GM12873 (cell line): ENCODE measurements around the gene BRD9.

ENCODE experiments used
- CTCF ChIP-seq: IDR thresholded peaks from 2 replicates; pipeline ENCODE4 v1.5.1; 2012; ENCODE audit warnings: low read depth, mild to moderate bottlenecking, moderate library complexity, low read length, control low read depth; ENCODE audit not compliant: insufficient read depth; ENCODE audit errors: missing control alignments

The BRD9 gene

DNA sequence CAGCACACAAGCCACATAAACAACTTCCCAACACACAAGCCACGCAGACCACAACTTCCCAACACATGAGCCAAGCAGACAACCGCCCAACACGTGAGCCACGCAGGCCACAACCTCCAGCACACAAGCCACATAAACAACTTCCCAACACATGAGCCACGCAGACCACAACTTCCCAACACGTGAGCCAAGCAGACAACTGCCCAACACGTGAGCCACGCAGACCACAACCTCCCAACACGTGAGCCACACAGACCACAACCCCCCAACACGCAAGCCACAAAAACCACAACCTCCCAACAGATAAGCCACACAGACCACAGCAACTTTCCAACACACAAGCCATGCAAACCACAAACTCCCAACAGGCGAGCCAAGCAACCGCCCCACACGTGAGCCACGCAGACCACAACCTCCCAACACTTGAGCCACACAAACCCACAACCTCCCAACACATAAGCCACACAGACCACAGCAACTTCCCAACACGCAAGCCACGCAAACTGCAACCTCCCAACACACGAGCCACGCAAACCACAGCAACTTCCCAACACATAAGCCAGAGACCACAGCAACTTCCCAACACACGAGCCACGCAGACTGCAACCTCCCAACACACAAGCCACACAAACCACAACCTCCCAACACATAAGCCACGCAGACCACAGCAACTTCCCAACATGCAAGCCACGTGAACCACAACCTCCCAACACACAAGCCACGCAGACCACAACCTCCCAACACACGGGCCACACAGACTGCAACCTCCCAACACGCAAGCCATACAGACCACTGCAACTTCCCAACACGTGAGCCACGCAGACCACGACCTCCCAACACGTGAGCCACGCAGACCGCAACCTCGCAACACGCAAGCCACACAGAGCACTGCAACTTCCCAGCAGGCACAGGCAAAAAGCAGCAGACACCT is 10.1 kb downstream of the BRD9 start:
- no peak for TF ChIP-seq CTCF

- TF ChIP-seq CTCF, result no peak
These were observed 11.1 kb downstream of the BRD9 start for GRCh38 chr5:881551-881935.

DNA sequence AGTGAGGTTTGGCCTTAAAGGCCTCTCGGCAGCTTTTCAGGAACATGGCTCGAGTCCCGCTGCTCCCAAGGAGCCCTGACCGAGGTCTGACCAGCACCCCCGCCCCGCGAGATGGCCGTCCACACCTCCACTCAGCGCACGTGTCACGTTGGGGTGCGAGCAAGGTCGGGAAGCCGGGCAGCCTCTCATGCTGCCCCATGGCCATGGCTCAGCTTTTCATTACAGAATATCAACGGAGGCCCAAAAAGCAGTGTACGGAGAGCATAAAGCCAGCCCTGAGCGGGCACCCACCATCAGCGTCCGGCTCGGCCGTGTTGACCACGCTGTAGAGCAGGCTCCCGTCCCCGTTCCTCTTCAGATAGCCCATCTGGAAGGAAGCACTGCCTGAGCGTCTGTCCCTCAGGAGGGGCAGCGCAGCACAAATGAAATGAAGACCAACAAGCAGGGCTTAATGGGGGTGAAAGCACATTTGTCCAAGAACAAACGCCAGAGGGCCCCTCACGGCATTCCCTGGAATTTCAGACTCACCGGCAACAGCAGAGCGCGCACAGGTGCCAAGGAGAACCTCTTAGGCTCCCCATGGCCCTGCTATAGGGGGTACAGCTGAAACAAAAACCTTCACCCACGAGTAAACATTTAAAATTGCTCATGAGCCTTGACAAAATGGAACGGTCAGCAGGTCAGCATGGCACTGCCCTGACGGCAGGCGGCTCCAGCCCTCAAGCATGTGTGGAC is 11.6 kb downstream of the BRD9 start:
- TF ChIP-seq CTCF, result no peak

DNA sequence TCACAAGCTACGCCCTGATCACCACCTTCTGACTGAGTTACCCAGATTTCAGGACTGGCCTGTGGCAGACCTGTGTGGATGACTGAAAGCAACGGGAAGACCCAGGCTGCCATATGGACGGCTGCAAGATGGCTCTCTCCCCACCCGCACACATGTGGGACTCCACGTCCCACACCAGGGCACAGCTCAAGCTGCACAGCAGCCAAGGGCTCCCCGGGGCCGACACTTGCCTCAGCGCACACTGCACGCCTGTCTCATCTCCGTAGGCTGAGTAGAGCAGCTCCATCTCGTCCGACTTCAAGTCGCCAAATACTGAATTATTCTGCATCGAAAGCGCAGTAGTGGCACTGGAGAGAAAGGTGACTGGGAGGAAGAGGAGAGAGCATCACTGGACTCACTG is 14.5 kb downstream of the BRD9 start:
- no peak for TF ChIP-seq CTCF

GRCh38 chr5:876398-877365 is 15.9 kb downstream of the BRD9 start:
- no peak for TF ChIP-seq CTCF

GRCh38 chr5:875931-876330 is 16.7 kb downstream of the BRD9 start:
- no peak for TF ChIP-seq CTCF

DNA sequence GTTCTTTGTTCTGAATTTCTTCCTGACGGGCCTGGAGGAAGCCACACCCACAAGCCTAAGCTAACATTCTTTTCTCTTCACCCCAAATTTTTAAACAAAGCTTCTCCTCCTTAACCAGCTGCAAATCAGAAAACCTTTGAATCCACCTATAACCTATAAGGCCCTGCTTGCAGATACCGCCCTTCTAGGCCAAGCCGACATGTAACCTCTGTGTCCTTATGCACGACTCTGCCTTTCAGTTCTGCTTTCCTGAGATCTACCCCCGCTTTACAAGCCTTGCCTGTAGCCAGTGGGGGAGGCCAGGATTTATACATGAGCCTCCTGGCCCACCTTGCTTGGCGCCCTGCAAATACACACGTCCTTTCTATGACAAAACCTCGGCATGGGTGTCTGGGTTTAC is 19.3 kb downstream of the BRD9 start:
- no peak for TF ChIP-seq CTCF
